ENCODE results near the gene DARS1. TPM values are rescaled to one million over a fixed set of nuclear protein-coding genes. Genes with fewer than 3 reads are reported as not detected.

Gene DARS1
- total RNA-seq, 1 experiment from 2014 or later, result 57.5 TPM

GRCh38 chr2:135874777-135875365 is 110.6 kb downstream of the DARS1 start:
- Mint-ChIP-seq H3K27me3 (ENCODE audit: unreplicated experiment) (no peaks in the 10 kb centered on the region), H3K9me3 (ENCODE audit: low read depth, unreplicated experiment) (no peaks in the 10 kb centered on the region), H3K36me3 (ENCODE audit: insufficient read depth, unreplicated experiment) (peaks cover 28% of the 10 kb centered on the region), H3K4me3 (ENCODE audit: low read depth, unreplicated experiment) (peak overlapping the region; percentile 90), H3K4me1 (ENCODE audit: low read depth, unreplicated experiment) (peaks cover 32% of the 10 kb centered on the region), H3K27ac (ENCODE audit: unreplicated experiment) (peak overlapping the region; percentile 50)
- TF ChIP-seq CTCF (IDR thresholded peaks at IDR 0.05; ENCODE audit: unreplicated experiment), result no peak
- intact Hi-C loops (cut with micrococcal nuclease; ENCODE audit: unreplicated experiment), result no loop called here
- DNase-seq, result no peak
- BruUV-seq (replicated peaks), result no TSS peak
- CTCF ChIA-PET, result interaction anchor here (0.6 kb wide), 1 partner anchor 610 kb away, joined by 3 read pairs; no protein-coding TSS in a partner anchor

- intact Hi-C loops (cut with micrococcal nuclease; ENCODE audit: unreplicated experiment), result no loop called here
- CTCF ChIA-PET, result no interaction called here
- H3K36me3 Mint-ChIP-seq (ENCODE audit: insufficient read depth, unreplicated experiment), result peaks cover 24% of the 10 kb centered on the region
- TF ChIP-seq CTCF (IDR thresholded peaks at IDR 0.05; ENCODE audit: unreplicated experiment), result no peak
- H3K4me3 Mint-ChIP-seq (ENCODE audit: low read depth, unreplicated experiment), result no peak overlapping the region
- peaks cover 25% of the 10 kb centered on the region for H3K4me1 Mint-ChIP-seq (ENCODE audit: low read depth, unreplicated experiment)
- DNase-seq, result no peak
- H3K27ac Mint-ChIP-seq (ENCODE audit: unreplicated experiment), result no peak overlapping the region
- H3K27me3 Mint-ChIP-seq (ENCODE audit: unreplicated experiment), result no peaks in the 10 kb centered on the region
- no TSS peak for BruUV-seq (replicated peaks)
- H3K9me3 Mint-ChIP-seq (ENCODE audit: low read depth, unreplicated experiment), result no peaks in the 10 kb centered on the region
Observed at GRCh38 chr2:135870571-135870970, 114.9 kb downstream of the DARS1 start.

- Mint-ChIP-seq H3K27me3 (ENCODE audit: unreplicated experiment) (no peaks in the 10 kb centered on the region), H3K4me3 (ENCODE audit: low read depth, unreplicated experiment) (no peak overlapping the region), H3K27ac (ENCODE audit: unreplicated experiment) (no peak overlapping the region), H3K9me3 (ENCODE audit: low read depth, unreplicated experiment) (no peaks in the 10 kb centered on the region), H3K36me3 (ENCODE audit: insufficient read depth, unreplicated experiment) (peaks cover 12% of the 10 kb centered on the region), H3K4me1 (ENCODE audit: low read depth, unreplicated experiment) (no peaks in the 10 kb centered on the region)
- no TSS peak for BruUV-seq (replicated peaks)
- TF ChIP-seq CTCF (IDR thresholded peaks at IDR 0.05; ENCODE audit: unreplicated experiment), result no peak
- intact Hi-C loops (cut with micrococcal nuclease; ENCODE audit: unreplicated experiment), result no loop called here
- DNase-seq, result no peak
- CTCF ChIA-PET, result no interaction called here
Observed at GRCh38 chr2:135863233-135863632, 122.2 kb downstream of the DARS1 start.

- Mint-ChIP-seq H3K36me3 (ENCODE audit: insufficient read depth, unreplicated experiment) (peaks cover 11% of the 10 kb centered on the region), H3K4me1 (ENCODE audit: low read depth, unreplicated experiment) (no peaks in the 10 kb centered on the region), H3K4me3 (ENCODE audit: low read depth, unreplicated experiment) (no peak overlapping the region), H3K27ac (ENCODE audit: unreplicated experiment) (no peak overlapping the region), H3K27me3 (ENCODE audit: unreplicated experiment) (no peaks in the 10 kb centered on the region), H3K9me3 (ENCODE audit: low read depth, unreplicated experiment) (no peaks in the 10 kb centered on the region)
- intact Hi-C loops (cut with micrococcal nuclease; ENCODE audit: unreplicated experiment), result no loop called here
- no peak for DNase-seq
- BruUV-seq (replicated peaks), result no TSS peak
- CTCF ChIA-PET, result no interaction called here
- TF ChIP-seq CTCF (IDR thresholded peaks at IDR 0.05; ENCODE audit: unreplicated experiment), result no peak
Observed at GRCh38 chr2:135862718-135863117, 122.7 kb downstream of the DARS1 start.

Other genes starting within 250 kb of the DARS1 start
- gene UBXN4, start 243.8 kb downstream of the DARS1 start, total RNA-seq (2022), result 87.8 and 94.4 TPM in 2 replicates
- gene LCT, start 148.4 kb downstream of the DARS1 start, total RNA-seq (2022), result 1.3 and 1.4 TPM in 2 replicates
- 40.0 and 44.1 TPM in 2 replicates for gene MCM6, start 109.2 kb downstream of the DARS1 start, total RNA-seq (2022)
- gene CXCR4, start 132.5 kb upstream of the DARS1 start, total RNA-seq (2022), result 12.4 and 16.7 TPM in 2 replicates